ENCODE results near the gene CIART. TPM values are rescaled to one million over a fixed set of nuclear protein-coding genes. Genes with fewer than 3 reads are reported as not detected.

CIART gene
- total RNA-seq, 1 donor from 2014 or later: 5.1 TPM

DNA sequence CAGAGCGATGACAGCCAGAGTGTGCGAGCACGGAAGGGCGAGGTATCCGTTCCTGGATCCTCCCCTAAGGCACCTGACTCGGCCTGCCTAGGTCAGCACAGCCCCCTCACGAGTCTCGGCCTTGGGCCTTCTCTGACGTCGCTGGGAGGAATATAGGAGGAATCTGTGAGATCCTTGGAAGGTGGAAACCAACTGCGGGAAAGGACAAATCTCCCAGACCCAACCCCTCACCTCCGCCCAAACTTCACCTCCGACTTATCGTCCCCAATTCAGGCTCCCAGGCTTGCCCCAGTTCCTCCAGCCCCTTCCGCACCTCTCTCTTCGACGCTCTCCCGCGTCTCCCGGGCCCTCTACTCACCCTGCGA, 14.0 kb upstream of the CIART start:
- no peak for TF ChIP-seq CTCF (conservative IDR thresholded peaks at IDR 0.05)
- peaks cover 31% of the 10 kb centered on the region for H3K4me1 Mint-ChIP-seq (ENCODE audit: unreplicated experiment)
- no peak for DNase-seq (ENCODE audit: extremely low spot score, unreplicated experiment)
- H3K27ac Mint-ChIP-seq: peak overlapping the region; percentile 91
- no peaks in the 10 kb centered on the region for H3K9me3 Mint-ChIP-seq
- H3K27me3 Mint-ChIP-seq: no peaks in the 10 kb centered on the region
- peaks cover 9% of the 10 kb centered on the region for H3K36me3 Mint-ChIP-seq
- peak overlapping the region; percentile 96 for H3K4me3 Mint-ChIP-seq

- peak within 1 kb of the TSS; percentile 96 for H3K4me3 Mint-ChIP-seq
- peaks cover 13% of the 10 kb centered on the region for H3K36me3 Mint-ChIP-seq
- peaks cover 36% of the 10 kb centered on the region for H3K4me1 Mint-ChIP-seq (ENCODE audit: unreplicated experiment)
- peak; percentile 96 for DNase-seq (ENCODE audit: extremely low spot score, unreplicated experiment)
- no peak for TF ChIP-seq CTCF (conservative IDR thresholded peaks at IDR 0.05)
- no peaks in the 10 kb centered on the region for H3K9me3 Mint-ChIP-seq
- H3K27ac Mint-ChIP-seq: peak within 1 kb of the TSS; percentile 91
- no peaks in the 10 kb centered on the region for H3K27me3 Mint-ChIP-seq
These were observed 13.5 kb upstream of the CIART start, which contains the start of gene APH1A for GRCh38 chr1:150268705-150269403. APH1A (minus strand) TSS chr1:150269016; CDS start chr1:150268810, 206 bp downstream.

DNA sequence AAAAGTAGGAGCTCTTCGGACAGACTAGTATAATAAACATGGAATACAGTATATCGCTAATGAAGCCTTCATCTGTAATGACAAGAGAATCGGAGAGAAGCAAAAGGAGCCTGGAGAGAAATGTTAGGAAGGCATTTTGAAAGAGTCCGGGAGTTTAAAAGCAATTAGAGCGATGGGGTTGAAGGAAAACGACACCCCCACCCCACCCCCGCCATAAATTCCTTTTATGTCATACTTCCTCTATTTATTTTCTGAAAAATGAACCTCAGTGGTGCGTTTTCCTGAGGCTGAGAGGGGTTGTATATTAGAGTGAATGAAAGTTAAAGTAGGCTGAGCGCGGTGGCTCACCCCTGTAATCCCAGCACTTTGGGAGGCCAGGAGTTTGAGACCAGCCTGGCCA, 12.9 kb upstream of the CIART start:
- Mint-ChIP-seq H3K4me1 (ENCODE audit: unreplicated experiment) (peaks cover 37% of the 10 kb centered on the region), H3K27ac (peak overlapping the region; percentile 91), H3K4me3 (peak overlapping the region; percentile 96), H3K9me3 (no peaks in the 10 kb centered on the region), H3K27me3 (no peaks in the 10 kb centered on the region), H3K36me3 (peaks cover 12% of the 10 kb centered on the region)
- no peak for DNase-seq (ENCODE audit: extremely low spot score, unreplicated experiment)
- no peak for TF ChIP-seq CTCF (conservative IDR thresholded peaks at IDR 0.05)

GRCh38 chr1:150271291-150271959, 10.9 kb upstream of the CIART start:
- H3K27ac Mint-ChIP-seq: no peak overlapping the region
- H3K4me3 Mint-ChIP-seq: peak overlapping the region; percentile 84
- H3K27me3 Mint-ChIP-seq: no peaks in the 10 kb centered on the region
- peaks cover 8% of the 10 kb centered on the region for H3K36me3 Mint-ChIP-seq
- H3K9me3 Mint-ChIP-seq: no peaks in the 10 kb centered on the region
- peaks cover 37% of the 10 kb centered on the region for H3K4me1 Mint-ChIP-seq (ENCODE audit: unreplicated experiment)
- TF ChIP-seq CTCF (conservative IDR thresholded peaks at IDR 0.05): no peak
- DNase-seq (ENCODE audit: extremely low spot score, unreplicated experiment): no peak

GRCh38 chr1:150273311-150273710, 9.0 kb upstream of the CIART start:
- H3K4me1 Mint-ChIP-seq (ENCODE audit: unreplicated experiment): peaks cover 30% of the 10 kb centered on the region
- no peaks in the 10 kb centered on the region for H3K9me3 Mint-ChIP-seq
- peak overlapping the region; percentile 84 for H3K4me3 Mint-ChIP-seq

More at GRCh38 chr1:150273311-150273710, 9.0 kb upstream of the CIART start:
- no peak for TF ChIP-seq CTCF (conservative IDR thresholded peaks at IDR 0.05)
- Mint-ChIP-seq H3K27ac (no peak overlapping the region), H3K27me3 (peaks cover 1% of the 10 kb centered on the region), H3K36me3 (peaks cover 6% of the 10 kb centered on the region)
- no peak for DNase-seq (ENCODE audit: extremely low spot score, unreplicated experiment)

All from type B pancreatic cell (in vitro differentiated cells).